IPS-11a (cell line): ENCODE data around the gene MKRN2.
"Not testable (repeated sequence)": the region's sequence is repeated elsewhere in the genome, so short reads cannot be mapped to it uniquely, and the experiment has no call there.

Source experiments
- H3K4me3 ChIP-seq: one replicate; pipeline ENCODE4 v1.5.1; 2013; ENCODE audit warnings: low read depth, low read length, control low read depth

The MKRN2 gene

DNA sequence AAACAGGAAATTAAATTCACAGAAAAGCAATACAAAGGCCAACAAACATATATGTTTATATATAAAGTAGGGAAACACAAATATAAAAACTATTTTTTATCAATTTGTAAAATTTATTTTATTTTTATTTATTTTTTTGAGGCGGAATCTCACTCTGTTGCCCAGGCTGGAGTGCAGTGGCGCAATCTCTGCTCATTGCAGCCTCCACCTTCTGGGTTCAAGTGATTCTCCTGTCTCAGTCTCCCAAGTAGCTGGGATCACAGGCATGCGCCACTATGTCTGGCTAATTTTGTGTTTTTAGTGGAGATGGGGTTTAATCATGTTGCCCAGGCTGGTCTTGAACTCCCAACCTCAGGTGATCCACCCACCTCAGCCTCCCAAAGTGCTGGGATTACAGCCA, 68.1 kb downstream of the MKRN2 start:
- not testable (repeated sequence) for H3K4me3 ChIP-seq

DNA sequence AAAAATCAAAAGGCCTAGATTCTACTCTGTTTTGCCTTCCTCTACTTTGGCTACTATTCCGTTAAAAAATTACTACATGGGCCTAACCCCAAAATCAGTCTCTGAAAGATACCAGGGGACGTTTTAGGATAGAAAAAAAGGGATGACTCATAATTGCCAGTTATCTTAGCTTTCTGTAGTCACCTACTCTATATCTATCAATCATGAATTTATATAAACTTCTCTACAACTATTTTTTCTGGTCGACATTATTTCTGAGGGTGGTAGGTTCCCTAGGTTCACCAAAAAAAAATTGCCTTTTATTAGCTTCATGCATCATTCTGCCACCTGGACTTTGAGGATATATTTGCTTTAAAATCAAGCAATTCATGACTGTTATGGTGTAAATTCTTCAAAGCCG, 70.5 kb downstream of the MKRN2 start:
- H3K4me3 ChIP-seq = no peak overlapping the region

DNA sequence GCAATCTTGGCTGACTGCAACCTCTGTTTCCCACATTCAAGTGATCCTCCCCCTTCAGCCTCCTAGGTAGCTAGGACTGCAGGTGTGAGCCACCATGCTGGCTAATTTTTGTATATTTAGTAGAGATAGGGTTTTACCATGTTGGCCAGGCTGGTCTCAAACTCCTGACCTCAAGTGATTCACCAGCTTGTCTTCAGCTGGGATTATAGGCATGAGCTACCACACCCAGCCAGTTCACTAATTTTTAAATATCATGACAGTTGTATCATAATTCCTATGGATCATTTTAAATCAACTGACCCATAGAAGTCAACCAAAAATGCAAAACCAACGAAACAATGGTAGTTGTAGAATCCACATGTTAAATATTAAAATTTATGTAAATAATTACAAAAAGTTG, 71.9 kb downstream of the MKRN2 start:
- H3K4me3 ChIP-seq = no peak overlapping the region

DNA sequence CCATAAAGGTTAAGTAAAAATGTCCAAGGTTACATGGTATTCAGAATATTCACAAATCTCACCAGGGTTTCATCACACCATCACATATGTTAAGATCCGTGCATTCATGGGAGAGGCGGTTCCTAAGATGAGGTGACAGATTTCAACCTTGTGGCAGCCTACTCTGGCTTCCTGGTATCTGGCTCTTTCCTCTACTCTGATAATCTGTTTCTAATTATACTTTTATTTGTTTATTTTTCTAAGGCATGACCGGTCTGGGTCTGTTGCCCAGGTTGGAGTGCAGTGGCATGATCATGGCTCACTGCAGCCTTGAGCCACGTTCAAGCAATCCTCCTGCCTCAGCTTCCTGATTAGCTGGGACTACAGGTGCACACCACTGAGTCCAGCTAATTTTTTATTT, 72.7 kb downstream of the MKRN2 start:
- no peak overlapping the region for H3K4me3 ChIP-seq

DNA sequence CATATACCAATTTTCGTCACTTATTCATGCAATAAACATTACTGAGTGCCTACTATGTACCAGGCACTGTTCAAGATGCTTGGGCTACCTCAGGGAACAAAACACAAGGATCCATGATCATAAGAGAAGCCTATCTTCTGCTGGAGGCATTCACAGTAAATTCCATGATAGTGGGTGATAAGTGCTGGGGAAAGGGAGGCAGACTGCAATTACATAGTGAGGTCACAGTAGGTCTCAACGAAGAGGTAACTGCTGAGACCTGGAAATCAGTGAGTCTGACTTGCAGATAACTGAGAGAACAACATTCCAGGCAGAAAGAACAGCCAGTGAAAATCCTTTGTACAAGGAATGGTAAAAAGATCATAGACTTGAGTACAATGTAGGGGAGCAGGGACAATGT, 73.4 kb downstream of the MKRN2 start:
- no peak overlapping the region for H3K4me3 ChIP-seq

DNA sequence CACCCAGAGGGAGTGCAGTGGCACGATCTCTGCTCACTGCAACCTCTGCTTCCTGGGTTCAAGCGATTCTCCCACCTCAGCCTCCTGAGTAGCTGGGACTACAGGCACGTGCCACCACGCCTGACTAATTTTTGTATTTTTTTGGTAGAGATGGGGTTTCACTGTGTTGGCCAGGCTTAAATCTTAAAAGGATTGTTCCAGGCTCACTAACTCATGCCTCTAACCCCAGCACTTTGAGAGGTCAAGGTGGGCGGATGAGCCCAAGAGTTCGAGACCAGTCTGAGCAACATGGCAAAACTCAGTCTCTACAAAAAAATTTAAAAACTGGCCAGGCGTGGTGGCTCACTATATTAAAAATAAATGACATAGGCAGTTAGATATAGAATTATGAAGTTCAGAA, 74.0 kb downstream of the MKRN2 start:
- H3K4me3 ChIP-seq = not testable (repeated sequence)

DNA sequence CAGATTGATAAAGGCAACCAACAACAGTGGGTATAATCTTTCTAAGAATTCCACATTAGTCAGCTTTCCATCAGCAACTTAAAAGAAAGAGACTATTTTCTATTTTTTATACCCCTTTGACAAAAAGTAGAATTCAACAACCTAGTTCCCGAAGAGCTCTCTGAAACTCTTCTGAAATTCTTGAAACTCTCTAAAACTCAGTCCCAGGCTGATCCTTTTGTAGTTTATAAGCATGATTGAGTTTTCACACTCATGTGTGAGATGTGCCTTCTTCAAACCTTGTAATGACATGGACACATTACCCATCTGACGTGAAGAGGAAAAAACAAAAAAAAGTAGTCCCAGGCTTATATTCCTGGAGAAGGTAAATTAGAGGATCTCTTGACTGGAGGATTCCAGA, 75.6 kb downstream of the MKRN2 start:
- no peak overlapping the region for H3K4me3 ChIP-seq

DNA sequence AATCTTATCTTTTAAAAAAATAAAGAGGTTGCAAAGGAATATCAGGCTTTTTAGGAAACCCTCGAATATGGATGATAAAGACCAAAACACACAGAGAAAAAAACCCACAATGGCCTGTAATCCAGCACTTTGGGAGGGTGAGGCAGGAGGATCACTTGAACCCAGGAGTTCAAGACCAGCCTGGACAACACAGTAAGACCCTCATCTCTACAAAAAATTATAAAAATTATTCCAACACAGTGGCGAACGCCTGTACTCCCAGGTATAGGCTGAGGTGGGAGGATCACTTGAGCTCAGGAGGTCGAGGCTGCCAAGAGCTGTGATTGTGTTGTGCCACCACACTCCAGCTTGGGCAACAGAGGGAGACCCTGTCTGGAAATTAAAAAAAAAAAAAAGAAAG, 76.2 kb downstream of the MKRN2 start:
- H3K4me3 ChIP-seq = no peak overlapping the region
